Neuronal stem cell (in vitro differentiated cells): ENCODE measurements around the gene FETUB.
"Not testable (repeated sequence)": the region's sequence is repeated elsewhere in the genome, so short reads cannot be mapped to it uniquely, and the experiment has no call there.

ENCODE experiments used
- DNase-seq: peaks from one replicate; pipeline ENCODE4 v3.0.0-alpha.2; 2013; ENCODE audit warnings: low spot score
- H2AFZ ChIP-seq: one replicate; pipeline ENCODE4 v1.6.1; 2013; ENCODE audit warnings: mild to moderate bottlenecking, low read length, inconsistent platforms
- H2AK5ac ChIP-seq: 2 replicates; pipeline ENCODE4 v1.6.1; 2013; ENCODE audit warnings: low read depth, mild to moderate bottlenecking, inconsistent platforms, low read length, moderate library complexity, mixed read lengths
- H2BK120ac ChIP-seq: 2 replicates; pipeline ENCODE4 v1.6.1; 2013; ENCODE audit warnings: low read depth, mild to moderate bottlenecking, inconsistent platforms, low read length, moderate library complexity, mixed read lengths
- H2BK12ac ChIP-seq: one replicate; pipeline ENCODE4 v1.6.1; 2013; ENCODE audit warnings: low read length, inconsistent platforms
- H2BK15ac ChIP-seq: 2 replicates; pipeline ENCODE4 v1.6.1; 2013; ENCODE audit warnings: mild to moderate bottlenecking, low read length, inconsistent platforms, mixed read lengths
- H2BK5ac ChIP-seq: one replicate; pipeline ENCODE4 v1.6.1; 2013; ENCODE audit warnings: inconsistent platforms, mild to moderate bottlenecking, low read length, moderate library complexity
- H3K14ac ChIP-seq: one replicate; pipeline ENCODE4 v1.6.1; 2013; ENCODE audit warnings: low read length, inconsistent platforms
- H3K18ac ChIP-seq: 2 replicates; pipeline ENCODE4 v1.6.1; 2013; ENCODE audit warnings: low read length, inconsistent platforms
- H3K23ac ChIP-seq: 2 replicates; pipeline ENCODE4 v1.6.1; 2013; ENCODE audit warnings: low read depth, mild to moderate bottlenecking, mixed read lengths, low read length, inconsistent platforms; ENCODE audit not compliant: poor library complexity
- H3K27ac ChIP-seq: replicated peaks from 3 replicates; pipeline ENCODE4 v1.5.1; 2013; ENCODE audit warnings: low read length, inconsistent platforms
- H3K27me3 ChIP-seq, 3 experiments: 2 replicates each; pipeline ENCODE4 v1.6.1; 2013; ENCODE audit warnings: low read length in 3 of 3, mild to moderate bottlenecking in 2 of 3, inconsistent platforms in 1 of 3, low read depth in 1 of 3, mixed read lengths in 1 of 3, moderate library complexity in 1 of 3; ENCODE audit not compliant: control insufficient read depth in 3 of 3, insufficient read depth in 3 of 3
- H3K36me3 ChIP-seq, 2 donors: replicated peaks in 1 of 2; 2 replicates each; pipeline ENCODE4 v1.6.1; 2013; ENCODE audit warnings: low read length in 2 of 2; ENCODE audit not compliant: control insufficient read depth in 2 of 2, insufficient read depth in 2 of 2
- H3K4ac ChIP-seq: 2 replicates; pipeline ENCODE4 v1.6.1; 2013; ENCODE audit warnings: inconsistent platforms, mild to moderate bottlenecking, low read length, moderate library complexity
- H3K4me1 ChIP-seq, 2 donors: 1 replicate in 1 of 2; 2 replicates in 1 of 2; pipeline ENCODE4 v1.6.1; 2013; ENCODE audit warnings: low read length in 2 of 2, low read depth in 1 of 2; ENCODE audit not compliant: control insufficient read depth in 2 of 2, insufficient read depth in 1 of 2
- H3K4me2 ChIP-seq: one replicate; pipeline ENCODE4 v1.6.1; 2013; ENCODE audit warnings: mild to moderate bottlenecking, low read length, inconsistent platforms; ENCODE audit not compliant: insufficient read depth, poor library complexity, severe bottlenecking
- H3K4me3 ChIP-seq, 2 donors: 2 replicates each; pipeline ENCODE4 v1.5.1; 2013; ENCODE audit warnings: low read length in 2 of 2, mild to moderate bottlenecking in 2 of 2, inconsistent platforms in 1 of 2, moderate library complexity in 1 of 2
- H3K79me1 ChIP-seq: one replicate; pipeline ENCODE4 v1.6.1; 2013; ENCODE audit warnings: low read depth, mild to moderate bottlenecking, inconsistent platforms, low read length, moderate library complexity
- H3K9ac ChIP-seq: one replicate; pipeline ENCODE4 v1.6.1; 2013; ENCODE audit warnings: mild to moderate bottlenecking, low read depth, low read length, inconsistent platforms; ENCODE audit not compliant: poor library complexity
- H3K9me3 ChIP-seq, 2 donors: replicated peaks in 1 of 2; 2 replicates each; pipeline versions ENCODE3 to v1.6.1; 2013; ENCODE audit warnings: low read length in 2 of 2, mild to moderate bottlenecking in 2 of 2, inconsistent platforms in 1 of 2, low read depth in 1 of 2, mixed read lengths in 1 of 2, moderate library complexity in 1 of 2; ENCODE audit not compliant: control insufficient read depth in 2 of 2, insufficient read depth in 1 of 2
- H4K8ac ChIP-seq: one replicate; pipeline ENCODE4 v1.6.1; 2013; ENCODE audit warnings: low read depth, mild to moderate bottlenecking, inconsistent platforms, low read length, moderate library complexity
- H4K91ac ChIP-seq: one replicate; pipeline ENCODE4 v1.6.1; 2013; ENCODE audit warnings: low read length, low read depth, mild to moderate bottlenecking, inconsistent platforms; ENCODE audit not compliant: poor library complexity
- WGBS, 2 donors: extraction: QIAGEN DNeasy Blood & Tissue Kit; methylation state at CpG; one replicate each; pipeline ENCODE4 v1.1.7; 2013; ENCODE audit warnings: missing lambda C conversion rate in 2 of 2, mixed read lengths in 1 of 2; ENCODE audit not compliant: insufficient read length in 2 of 2, insufficient replicate concordance in 1 of 2; ENCODE audit errors: extremely low coverage in 2 of 2; 5-methylcytosine and 5-hydroxymethylcytosine counted together

Gene FETUB

DNA sequence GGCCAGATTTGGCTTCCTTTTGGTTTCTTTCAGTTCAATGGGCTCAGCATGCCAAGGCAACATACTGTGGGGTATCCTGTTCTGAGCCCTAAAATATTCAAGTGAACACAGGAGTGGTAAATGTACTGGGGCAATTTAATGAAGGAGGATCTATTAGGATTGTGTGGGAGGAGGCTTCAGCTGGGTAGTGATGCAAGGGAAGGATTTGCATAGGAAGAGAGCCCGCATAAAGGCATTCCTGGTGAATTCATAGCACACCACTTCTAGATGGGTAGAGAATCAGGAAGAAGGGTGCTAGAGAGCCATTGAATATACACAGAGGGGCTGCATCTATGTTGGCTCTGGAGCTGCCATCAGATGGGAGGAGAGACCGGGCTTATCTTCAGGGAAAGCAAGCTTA, 56.3 kb downstream of the FETUB start:
- no peak overlapping the region for H2BK120ac ChIP-seq
- H3K9me3 ChIP-seq, result no peaks in the 10 kb centered on the region

GRCh38 chr3:186697510-186697909, 57.3 kb downstream of the FETUB start:
- Histone ChIP-seq H3K9me3 (no peaks in the 10 kb centered on the region), H2BK5ac (no peak overlapping the region), H3K36me3 (no peaks in the 10 kb centered on the region), H3K23ac (no peak overlapping the region), H3K4ac (no peak overlapping the region), H3K27me3 (peaks cover 0 to 14% (median 0%) of the 10 kb centered on the region in 3 experiments), H3K4me1 (no peaks in the 10 kb centered on the region), H2AFZ (no peak overlapping the region), H3K4me3 (no peak overlapping the region), H2BK120ac (no peak overlapping the region), H3K79me1 (no peaks in the 10 kb centered on the region), H4K91ac (no peak overlapping the region), H3K4me2 (no peak overlapping the region), H3K27ac (no peak overlapping the region), H4K8ac (no peak overlapping the region), H3K9ac (no peak overlapping the region), H2BK12ac (no peak overlapping the region), H3K14ac (no peak overlapping the region), H2AK5ac (no peak overlapping the region), H3K18ac (no peak overlapping the region), H2BK15ac (no peak overlapping the region)
- no CpG with 5 or more reads among the region's 4 CpGs for WGBS, 2 donors
- DNase-seq, result no peak

More for the DNA sequence above, 56.3 kb downstream of the FETUB start:
- Histone ChIP-seq H2AFZ (no peak overlapping the region), H3K79me1 (no peaks in the 10 kb centered on the region), H4K8ac (no peak overlapping the region), H3K27me3 (peaks cover 0 to 17% (median 0%) of the 10 kb centered on the region in 3 experiments), H3K4me3 (no peak overlapping the region), H3K23ac (no peak overlapping the region), H2BK5ac (no peak overlapping the region), H2BK15ac (no peak overlapping the region), H3K36me3 (no peaks in the 10 kb centered on the region), H3K4me1 (no peaks in the 10 kb centered on the region), H2BK12ac (no peak overlapping the region), H3K14ac (no peak overlapping the region), H2AK5ac (no peak overlapping the region), H3K9ac (no peak overlapping the region), H3K4me2 (no peak overlapping the region), H4K91ac (no peak overlapping the region), H3K4ac (no peak overlapping the region), H3K18ac (no peak overlapping the region), H3K27ac (no peak overlapping the region)
- WGBS, 2 donors, result no CpG with 5 or more reads among the region's 2 CpGs
- DNase-seq, result no peak

GRCh38 chr3:186700267-186700666, 60.1 kb downstream of the FETUB start:
- Histone ChIP-seq H3K36me3 (no peaks in the 10 kb centered on the region), H3K4me1 (no peaks in the 10 kb centered on the region), H3K9ac (no peak overlapping the region), H2BK120ac (no peak overlapping the region), H4K91ac (no peak overlapping the region), H2BK5ac (no peak overlapping the region), H3K27ac (no peak overlapping the region), H3K79me1 (no peaks in the 10 kb centered on the region), H3K18ac (no peak overlapping the region), H3K23ac (no peak overlapping the region), H3K14ac (no peak overlapping the region), H3K4me2 (no peak overlapping the region), H3K27me3 (peaks cover 0 to 11% (median 0%) of the 10 kb centered on the region in 3 experiments), H2BK12ac (no peak overlapping the region), H3K9me3 (no peaks in the 10 kb centered on the region), H2AFZ (no peak overlapping the region), H4K8ac (no peak overlapping the region), H3K4ac (no peak overlapping the region), H3K4me3 (no peak overlapping the region), H2BK15ac (no peak overlapping the region), H2AK5ac (no peak overlapping the region)
- WGBS, 2 donors, result no CpG with 5 or more reads among the region's 3 CpGs
- DNase-seq, result no peak

- not testable (repeated sequence) for H3K18ac ChIP-seq, H2BK12ac ChIP-seq, H2BK15ac ChIP-seq, H3K9me3 ChIP-seq, H3K9ac ChIP-seq, H3K36me3 ChIP-seq, H3K4me1 ChIP-seq, H3K4ac ChIP-seq, H2BK5ac ChIP-seq, H2AFZ ChIP-seq, H4K8ac ChIP-seq, H3K79me1 ChIP-seq, H3K4me2 ChIP-seq, H2AK5ac ChIP-seq, H3K4me3 ChIP-seq, H4K91ac ChIP-seq, H3K27me3 ChIP-seq, DNase-seq, H3K14ac ChIP-seq, H3K23ac ChIP-seq, H3K27ac ChIP-seq, H2BK120ac ChIP-seq
These were observed 62.3 kb downstream of the FETUB start for GRCh38 chr3:186702451-186702850.
